Activated CD8-positive, alpha-beta T cell treated with anti-CD3 and anti-CD28 coated beads for 36 hours (primary cell): Measurements from ENCODE around the gene DHX40. TPM values are rescaled to one million over a fixed set of nuclear protein-coding genes. Genes with fewer than 3 reads are reported as not detected.

Experiments used
- ATAC-seq: fragments of 200-7000 bp; cut with Tn5 transposase; one replicate; pipeline ENCODE4 v1.10.0; 2021; ENCODE audit warnings: mild to moderate bottlenecking, moderate library complexity
- CTCF ChIA-PET: fragments of 350-600 bp; sonication (Branson Sonifier 250); formaldehyde crosslinking; loops from one replicate; lab custom pipeline; 2021; ENCODE audit warnings: antibody characterized with exemption; lab: Charles Lee
- POLR2A ChIA-PET: fragments of 350-600 bp; sonication (Branson Sonifier 250); formaldehyde crosslinking; loops from one replicate; lab custom pipeline; 2021; ENCODE audit warnings: antibody characterized with exemption; lab: Charles Lee
- DNase-seq: peaks from one replicate; pipeline ENCODE4 v3.0.0-alpha.2; 2020
- H3K27ac Mint-ChIP-seq: one replicate; pipeline ENCODE4 v1.8.0; 2021; ENCODE audit warnings: mild to moderate bottlenecking, mixed read lengths
- H3K27me3 Mint-ChIP-seq: one replicate; pipeline ENCODE4 v1.8.0; 2021; ENCODE audit warnings: mixed read lengths
- H3K36me3 Mint-ChIP-seq: one replicate; pipeline ENCODE4 v1.8.0; 2021; ENCODE audit warnings: low read depth, mixed read lengths
- H3K4me1 Mint-ChIP-seq: one replicate; pipeline ENCODE4 v1.8.0; 2021; ENCODE audit warnings: low read depth, mixed read lengths
- H3K4me3 Mint-ChIP-seq: one replicate; pipeline ENCODE4 v1.8.0; 2021; ENCODE audit warnings: mild to moderate bottlenecking, moderate library complexity, mixed read lengths
- H3K9me3 Mint-ChIP-seq: one replicate; pipeline ENCODE4 v1.8.0; 2021; ENCODE audit warnings: mixed read lengths
- intact Hi-C: fragments of 100-400 bp; cut with micrococcal nuclease; formaldehyde crosslinking; loops from one replicate; pipeline ENCODE4 v1.10.0; 2022
- total RNA-seq, 2 experiments: library from RNA; stranded (reverse); gene quantifications; one replicate each; pipeline ENCODE4 v1.2.3, GENCODE V29; 2021
- TF ChIP-seq, protein P1 (sequence below): fragments of 200-600 bp; IDR thresholded peaks from one replicate; pipeline ENCODE4 v1.8.0; 2022; ENCODE audit warnings: antibody characterized with exemption, mild to moderate bottlenecking

DHX40 gene
- total RNA-seq, 2 experiments from 2014 or later, result 24.7 to 24.9 TPM

GRCh38 chr17:59619035-59619297, 53.6 kb downstream of the DHX40 start:
- H3K4me1 Mint-ChIP-seq, result peaks cover 46% of the 10 kb centered on the region
- DNase-seq, result no peak
- TF ChIP-seq, protein P1, sequence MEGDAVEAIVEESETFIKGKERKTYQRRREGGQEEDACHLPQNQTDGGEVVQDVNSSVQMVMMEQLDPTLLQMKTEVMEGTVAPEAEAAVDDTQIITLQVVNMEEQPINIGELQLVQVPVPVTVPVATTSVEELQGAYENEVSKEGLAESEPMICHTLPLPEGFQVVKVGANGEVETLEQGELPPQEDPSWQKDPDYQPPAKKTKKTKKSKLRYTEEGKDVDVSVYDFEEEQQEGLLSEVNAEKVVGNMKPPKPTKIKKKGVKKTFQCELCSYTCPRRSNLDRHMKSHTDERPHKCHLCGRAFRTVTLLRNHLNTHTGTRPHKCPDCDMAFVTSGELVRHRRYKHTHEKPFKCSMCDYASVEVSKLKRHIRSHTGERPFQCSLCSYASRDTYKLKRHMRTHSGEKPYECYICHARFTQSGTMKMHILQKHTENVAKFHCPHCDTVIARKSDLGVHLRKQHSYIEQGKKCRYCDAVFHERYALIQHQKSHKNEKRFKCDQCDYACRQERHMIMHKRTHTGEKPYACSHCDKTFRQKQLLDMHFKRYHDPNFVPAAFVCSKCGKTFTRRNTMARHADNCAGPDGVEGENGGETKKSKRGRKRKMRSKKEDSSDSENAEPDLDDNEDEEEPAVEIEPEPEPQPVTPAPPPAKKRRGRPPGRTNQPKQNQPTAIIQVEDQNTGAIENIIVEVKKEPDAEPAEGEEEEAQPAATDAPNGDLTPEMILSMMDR, result no peak
- no peaks in the 10 kb centered on the region for H3K9me3 Mint-ChIP-seq
- ATAC-seq, result no peak
- peaks cover 12% of the 10 kb centered on the region for H3K36me3 Mint-ChIP-seq
- peak overlapping the region; percentile 98 for H3K27ac Mint-ChIP-seq
- intact Hi-C loops, result no loop called here
- ChIA-PET CTCF (interaction anchor here (0.5 to 1.5 kb wide), 4 partner anchors 11 to 399 kb away, joined by 3 to 7 read pairs (median 5); no protein-coding TSS in a partner anchor), POLR2A (interaction anchor here (0.7 to 3.1 kb wide), 19 partner anchors 11 to 349 kb away, joined by 3 to 14 read pairs (median 5); partner anchors contain the start of genes DHX40, PTRH2, RPS6KB1 and TUBD1)
- peak overlapping the region; percentile 98 for H3K4me3 Mint-ChIP-seq
- no peaks in the 10 kb centered on the region for H3K27me3 Mint-ChIP-seq

DNA sequence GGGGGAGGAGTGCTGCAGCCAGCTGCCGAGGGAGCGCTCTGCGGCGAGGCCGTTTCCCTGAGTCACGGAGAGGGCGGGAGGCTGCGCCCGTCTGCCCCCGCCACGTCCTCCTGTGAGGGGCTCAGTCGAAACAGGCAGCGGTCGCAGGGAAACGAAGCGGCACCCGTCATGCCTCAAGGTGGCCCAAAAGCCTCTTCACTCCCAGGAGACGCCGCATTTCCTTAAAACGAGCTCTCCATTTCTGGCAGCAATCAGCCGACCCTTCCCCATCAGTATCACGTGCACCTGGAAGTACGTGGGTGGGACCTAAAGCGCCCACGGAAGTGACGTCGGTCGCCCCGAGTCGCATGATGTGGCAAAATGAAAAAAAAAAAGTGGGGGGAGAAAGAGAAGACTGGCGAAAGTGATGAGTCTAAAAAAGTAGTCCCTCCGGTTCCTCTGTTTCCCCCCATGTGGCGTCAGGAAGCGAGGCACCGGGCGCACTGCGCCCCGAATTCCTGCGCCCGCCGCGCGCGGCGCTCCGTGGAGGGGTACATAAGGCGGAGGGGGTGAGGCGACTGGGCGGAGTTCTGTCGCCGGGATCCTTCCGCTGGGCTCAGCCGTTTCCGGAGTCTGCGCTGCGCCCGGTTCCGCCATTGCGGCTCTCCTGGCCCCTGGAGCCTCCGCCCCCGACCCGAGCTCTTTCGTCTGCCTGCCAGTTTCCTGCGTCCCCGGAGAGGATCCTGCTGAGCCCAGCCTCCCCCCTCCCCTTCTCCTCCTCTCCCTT, 54.1 kb downstream of the DHX40 start, which contains the start of gene CLTC:
CLTC (plus strand) TSS at position 598 of the 766 bp plus-strand sequence. CDS start 237 bp downstream, outside the sequence.
- DNase-seq, result peak; percentile 97
- ATAC-seq, result peak; percentile 84
- ChIA-PET CTCF (interaction anchor here (0.5 to 1.5 kb wide), 6 partner anchors 12 to 400 kb away, joined by 3 to 7 read pairs (median 4); no protein-coding TSS in a partner anchor), POLR2A (interaction anchor here (0.6 to 3.1 kb wide), 24 partner anchors 12 to 1087 kb away, joined by 3 to 14 read pairs (median 4); partner anchors contain the start of genes DHX40, PTRH2, RPS6KB1 and TUBD1)
- Mint-ChIP-seq H3K9me3 (no peaks in the 10 kb centered on the region), H3K27me3 (no peaks in the 10 kb centered on the region), H3K4me1 (peaks cover 45% of the 10 kb centered on the region), H3K36me3 (peaks cover 14% of the 10 kb centered on the region), H3K4me3 (peak within 1 kb of the TSS; percentile 98), H3K27ac (peak within 1 kb of the TSS; percentile 98)
- intact Hi-C loops, result no loop called here
- TF ChIP-seq, protein P1, result no peak

DNA sequence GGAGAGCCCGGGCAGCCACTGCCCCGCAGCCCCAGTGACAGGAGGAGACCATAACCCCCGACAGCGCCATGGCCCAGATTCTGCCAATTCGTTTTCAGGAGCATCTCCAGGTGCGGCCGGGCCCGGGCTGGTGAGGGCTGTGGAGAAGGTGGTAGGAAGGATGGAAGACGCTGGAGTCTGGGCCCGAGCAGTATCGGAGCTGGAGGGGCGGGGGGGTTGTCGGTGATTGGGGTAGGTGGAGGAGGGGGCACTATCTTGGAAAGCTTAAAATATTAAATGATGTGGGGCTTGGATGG, 54.6 kb downstream of the DHX40 start:
- H3K27ac Mint-ChIP-seq, result peak overlapping the region; percentile 98
- peak overlapping the region; percentile 98 for H3K4me3 Mint-ChIP-seq
- H3K9me3 Mint-ChIP-seq, result no peaks in the 10 kb centered on the region
- ATAC-seq (no peak), DNase-seq (no peak)
- peaks cover 45% of the 10 kb centered on the region for H3K4me1 Mint-ChIP-seq
- ChIA-PET CTCF (interaction anchor here (1.0 to 1.1 kb wide), 3 partner anchors 15 to 400 kb away, joined by 3 read pairs; no protein-coding TSS in a partner anchor), POLR2A (interaction anchor here (0.6 to 3.1 kb wide), 12 partner anchors 14 to 1087 kb away, joined by 3 to 14 read pairs (median 4); partner anchors contain the start of genes DHX40, RPS6KB1 and TUBD1)
- peaks cover 14% of the 10 kb centered on the region for H3K36me3 Mint-ChIP-seq
- intact Hi-C loops, result no loop called here
- TF ChIP-seq, protein P1, result no peak
- no peaks in the 10 kb centered on the region for H3K27me3 Mint-ChIP-seq

GRCh38 chr17:59620518-59621259, 55.3 kb downstream of the DHX40 start:
- intact Hi-C loops, result no loop called here
- H3K27ac Mint-ChIP-seq, result peak overlapping the region; percentile 98
- H3K4me1 Mint-ChIP-seq, result peaks cover 48% of the 10 kb centered on the region
- no peaks in the 10 kb centered on the region for H3K9me3 Mint-ChIP-seq
- no peaks in the 10 kb centered on the region for H3K27me3 Mint-ChIP-seq
- H3K36me3 Mint-ChIP-seq, result peaks cover 14% of the 10 kb centered on the region
- ChIA-PET CTCF (no interaction called here), POLR2A (interaction anchor here (0.7 to 3.1 kb wide), 6 partner anchors 15 to 55 kb away, joined by 3 to 14 read pairs (median 8); partner anchors contain the start of gene DHX40)
- peak overlapping the region; percentile 98 for H3K4me3 Mint-ChIP-seq
- ATAC-seq (peak; percentile 7), DNase-seq (peak; percentile 77)
- TF ChIP-seq, protein P1, result no peak
